Keratinocyte (primary cell): ENCODE data around the gene FANCB.

ENCODE experiments used
- CTCF ChIP-seq, 3 experiments: IDR thresholded peaks in 1 of 3; conservative IDR thresholded peaks in 1 of 3; optimal IDR thresholded peaks in 1 of 3; 2 replicates in 2 of 3; 3 replicates in 1 of 3; pipeline versions ENCODE3 to v1.5.1; 2011; ENCODE audit warnings: low read length in 3 of 3, mild to moderate bottlenecking in 3 of 3, moderate library complexity in 2 of 3, control low read depth in 1 of 3, inconsistent platforms in 1 of 3; ENCODE audit not compliant: insufficient read depth in 2 of 3; ENCODE audit errors: extremely low read depth in 1 of 3
- EZH2 ChIP-seq: IDR thresholded peaks from one replicate; pipeline ENCODE4 v1.6.1; 2012; ENCODE audit warnings: inconsistent platforms, mild to moderate bottlenecking, low read length, moderate library complexity

- TF ChIP-seq CTCF (optimal IDR thresholded peaks at IDR 0.05 in 1 of 3, IDR thresholded peaks at IDR 0.05 in 1 of 3, conservative IDR thresholded peaks at IDR 0.05 in 1 of 3; ENCODE audit: extremely low read depth in 1 of 3, insufficient read depth in 2 of 3, low read length in 3 of 3) (no peak), EZH2 (no peak)
Observed at GRCh38 chrX:14798805-14799397, 74.0 kb downstream of the FANCB start.
